GM12878 (cell line): Measurements from ENCODE around the gene RHEX. TPM values are rescaled to one million over a fixed set of nuclear protein-coding genes. Genes with fewer than 3 reads are reported as not detected.

ENCODE experiments used
- ATAC-seq: fragments of 200-7000 bp; cut with Tn5 transposase; 3 replicates; pipeline ENCODE4 v1.9.1; 2020; ENCODE audit warnings: mild to moderate bottlenecking, moderate library complexity
- BruUV-seq: library from RNA; stranded (reverse); fragments of 400-500 nt; replicated peaks from 2 replicates; lab custom pipeline; 2021; lab: Mats Ljungman, UMichigan
- CTCF ChIA-PET: fragments of 300-600 bp; sonication (Branson Sonifier 250); formaldehyde crosslinking; extraction: SDS; loops from one replicate; lab custom pipeline; 2021; ENCODE audit warnings: inconsistent platforms; lab: Yijun Ruan, JAX
- POLR2A ChIA-PET: fragments of 350-600 bp; formaldehyde crosslinking; extraction: SDS; loops from one replicate; lab custom pipeline; 2021; ENCODE audit warnings: inconsistent platforms; lab: Charles Lee
- RAD21 ChIA-PET: fragments of 300-600 bp; sonication (Branson Sonifier 250); formaldehyde crosslinking; loops from one replicate; lab custom pipeline; 2023; ENCODE audit warnings: antibody characterized with exemption; ENCODE audit not compliant: unreplicated experiment; lab: Charles Lee
- SMC1A ChIA-PET: fragments of 300-600 bp; sonication (Branson Sonifier 250); formaldehyde crosslinking; loops from one replicate; lab custom pipeline; 2023; ENCODE audit not compliant: unreplicated experiment, uncharacterized antibody; lab: Charles Lee
- DNase-seq: peaks from one replicate; pipeline ENCODE4 v3.0.0-alpha.2; 2011; ENCODE audit warnings: low read depth, low spot score
- FAIRE-seq: peaks from 3 replicates; lab custom pipeline; 2011; peaks lifted over from hg19 to GRCh38; lab: Jason Lieb, UNC
- H2AFZ ChIP-seq: 2 replicates; pipeline ENCODE4 v1.6.0; 2011; ENCODE audit warnings: low read depth, low read length, control low read depth; ENCODE audit not compliant: control insufficient read depth
- H3K27ac ChIP-seq: 2 replicates; pipeline ENCODE4 v1.5.1; 2011; ENCODE audit warnings: control low read depth; ENCODE audit not compliant: control insufficient read depth, insufficient read depth
- H3K27me3 ChIP-seq, 2 experiments: replicated peaks in 1 of 2; 2 replicates each; pipeline versions ENCODE4 v1.6.0 to v1.6.1; 2011; ENCODE audit warnings: low read length in 1 of 2; ENCODE audit not compliant: control insufficient read depth in 2 of 2, insufficient read depth in 2 of 2
- H3K36me3 ChIP-seq, 2 experiments: 2 replicates each; pipeline ENCODE4 v1.5.1; 2011; ENCODE audit warnings: low read length in 1 of 2; ENCODE audit not compliant: control insufficient read depth in 2 of 2, insufficient read depth in 2 of 2
- H3K4me1 ChIP-seq: 2 replicates; pipeline ENCODE4 v1.6.1; 2011; ENCODE audit warnings: mild to moderate bottlenecking, low read length, moderate library complexity, mixed read lengths; ENCODE audit not compliant: control insufficient read depth, insufficient read depth
- H3K4me2 ChIP-seq: 2 replicates; pipeline ENCODE4 v1.6.0; 2011; ENCODE audit warnings: control low read depth; ENCODE audit not compliant: control insufficient read depth, insufficient read depth
- H3K4me3 ChIP-seq: fragments of 200-600 bp; sonication (generic); 2 replicates; pipeline ENCODE4 v1.5.1; 2016
- H3K79me2 ChIP-seq: 2 replicates; pipeline ENCODE4 v1.6.0; 2011; ENCODE audit warnings: low read length; ENCODE audit not compliant: control insufficient read depth, insufficient read depth
- H3K9ac ChIP-seq: 2 replicates; pipeline ENCODE4 v1.8.0; 2011; ENCODE audit warnings: low read length, control low read depth, mixed read lengths; ENCODE audit not compliant: control insufficient read depth, insufficient read depth
- H3K9me3 ChIP-seq: replicated peaks from 3 replicates; pipeline ENCODE4 v1.5.1; 2011; ENCODE audit warnings: mild to moderate bottlenecking, low read length; ENCODE audit not compliant: control insufficient read depth, insufficient read depth
- H4K20me1 ChIP-seq: 2 replicates; pipeline ENCODE4 v1.6.0; 2011; ENCODE audit not compliant: control insufficient read depth, insufficient read depth
- CREM ChIP-seq: IDR thresholded peaks from 2 replicates; pipeline ENCODE4 v1.6.1; 2014; ENCODE audit warnings: antibody characterized with exemption, low read depth
- GABPA ChIP-seq: IDR thresholded peaks from 2 replicates; pipeline ENCODE4 v1.6.1; 2014; ENCODE audit warnings: antibody characterized with exemption, low read depth, mild to moderate bottlenecking, inconsistent platforms
- JUND ChIP-seq: IDR thresholded peaks from 2 replicates; pipeline ENCODE4 v1.6.1; 2012; ENCODE audit warnings: low read depth, mild to moderate bottlenecking, low read length, improper control_type of control experiment, moderate library complexity
- MYB ChIP-seq: fragments of 150-350 bp; IDR thresholded peaks from 2 replicates; pipeline ENCODE4 v1.6.1; 2014; ENCODE audit warnings: mild to moderate bottlenecking, low read depth, low read length, borderline replicate concordance
- NFYB ChIP-seq: IDR thresholded peaks from 2 replicates; pipeline ENCODE4 v1.6.1; 2011; ENCODE audit warnings: low read depth, mild to moderate bottlenecking, low read length, improper control_type of control experiment, moderate library complexity; ENCODE audit not compliant: insufficient read depth
- NR2C2 ChIP-seq: IDR thresholded peaks from 2 replicates; pipeline ENCODE4 v1.6.1; 2011; ENCODE audit warnings: borderline replicate concordance, low read depth; ENCODE audit not compliant: control insufficient read depth, insufficient read length
- PAX5 ChIP-seq: IDR thresholded peaks from 2 replicates; pipeline ENCODE4 v1.6.1; 2011; ENCODE audit warnings: low read depth, low read length, borderline replicate concordance
- POLR2A ChIP-seq: IDR thresholded peaks from 2 replicates; pipeline ENCODE4 v1.6.1; 2011; ENCODE audit warnings: low read depth, mild to moderate bottlenecking, low read length
- POU2F2 ChIP-seq: IDR thresholded peaks from 3 replicates; pipeline ENCODE4 v1.6.1; 2011; ENCODE audit warnings: low read depth, mild to moderate bottlenecking, low read length, borderline replicate concordance
- RBBP5 ChIP-seq: fragments of 200-600 bp; sonication (generic); conservative IDR thresholded peaks from 2 replicates; pipeline ENCODE4 v1.6.1; 2016
- SMARCA5 ChIP-seq: fragments of 450-650 bp; IDR thresholded peaks from 2 replicates; pipeline ENCODE4 v1.6.1; 2017; ENCODE audit warnings: mild to moderate bottlenecking
- SP1 ChIP-seq: IDR thresholded peaks from one replicate; pipeline ENCODE4 v1.6.1; 2011; ENCODE audit warnings: low read depth, low read length
- SREBF1 ChIP-seq: IDR thresholded peaks from 2 replicates; pipeline ENCODE4 v1.6.1; 2012; ENCODE audit warnings: mild to moderate bottlenecking, low read length
- WRNIP1 ChIP-seq: IDR thresholded peaks from 2 replicates; pipeline ENCODE4 v1.6.1; 2011; ENCODE audit warnings: low read depth, low read length, improper control_type of control experiment, borderline replicate concordance
- ZZZ3 ChIP-seq: IDR thresholded peaks from 2 replicates; pipeline ENCODE4 v1.6.1; 2011; ENCODE audit warnings: low read depth; ENCODE audit not compliant: control insufficient read depth, insufficient read length
- in situ Hi-C: fragments of 300-500 bp; cut with MboI; formaldehyde crosslinking; loops from 9 replicates; pipeline ENCODE4 v1.14.3; 2018; ENCODE audit warnings: mixed read lengths
- intact Hi-C: fragments of 100-400 bp; cut with micrococcal nuclease; formaldehyde crosslinking; loops from one replicate; pipeline ENCODE4 v1.14.2; 2022; ENCODE audit not compliant: unreplicated experiment
- polyA plus RNA-seq, 11 experiments: library from polyadenylated mRNA; depleted of rRNA in 4 of 11; unstranded in 6 of 11; stranded (reverse) in 5 of 11; fragments of >200 nt; fragmentation: Nextera tagmentation in 4 of 11; fragmentation: Illumina TruSeq in 1 of 11; extraction: Ambion mirVana in 4 of 11; extraction: Trizol in 1 of 11; gene quantifications; 1 replicate in 1 of 11; 2 replicates in 10 of 11; pipeline versions ENCODE4 v1.2.1 to v1.2.3, GENCODE V29; 2011 to 2016; ENCODE audit warnings: inconsistent platforms in 2 of 11, missing spikeins in 2 of 11, low read depth in 1 of 11
- total RNA-seq, 4 experiments: library from RNA; depleted of rRNA in 3 of 4; stranded (reverse); fragments of >200 nt in 3 of 4; fragmentation: Illumina TruSeq in 1 of 4; extraction: Trizol in 1 of 4; gene quantifications; 2 replicates each; pipeline versions ENCODE4 v1.2.1 to v1.2.3, GENCODE V29; 2013 to 2021
- TF ChIP-seq, protein P1 (sequence below): fragments of 450-650 bp; IDR thresholded peaks from 2 replicates; pipeline ENCODE4 v1.6.1; 2018; ENCODE audit warnings: mild to moderate bottlenecking, low read depth, moderate library complexity; ENCODE audit not compliant: partially characterized antibody
- TF ChIP-seq, protein P2 (sequence below): IDR thresholded peaks from 2 replicates; pipeline ENCODE4 v1.6.1; 2012; ENCODE audit warnings: low read depth, low read length, improper control_type of control experiment
- TF ChIP-seq, protein P3 (sequence below): fragments of 150-350 bp; IDR thresholded peaks from 2 replicates; pipeline ENCODE4 v1.6.1; 2016; ENCODE audit warnings: low read depth, low read length

The RHEX gene
- total and polyA plus RNA-seq, 10 of the 15 experiments (the other 5 are each of a cell fraction or from before 2014, with no cell fraction given): 2.4 to 11.4 (median 5.7) TPM

DNA sequence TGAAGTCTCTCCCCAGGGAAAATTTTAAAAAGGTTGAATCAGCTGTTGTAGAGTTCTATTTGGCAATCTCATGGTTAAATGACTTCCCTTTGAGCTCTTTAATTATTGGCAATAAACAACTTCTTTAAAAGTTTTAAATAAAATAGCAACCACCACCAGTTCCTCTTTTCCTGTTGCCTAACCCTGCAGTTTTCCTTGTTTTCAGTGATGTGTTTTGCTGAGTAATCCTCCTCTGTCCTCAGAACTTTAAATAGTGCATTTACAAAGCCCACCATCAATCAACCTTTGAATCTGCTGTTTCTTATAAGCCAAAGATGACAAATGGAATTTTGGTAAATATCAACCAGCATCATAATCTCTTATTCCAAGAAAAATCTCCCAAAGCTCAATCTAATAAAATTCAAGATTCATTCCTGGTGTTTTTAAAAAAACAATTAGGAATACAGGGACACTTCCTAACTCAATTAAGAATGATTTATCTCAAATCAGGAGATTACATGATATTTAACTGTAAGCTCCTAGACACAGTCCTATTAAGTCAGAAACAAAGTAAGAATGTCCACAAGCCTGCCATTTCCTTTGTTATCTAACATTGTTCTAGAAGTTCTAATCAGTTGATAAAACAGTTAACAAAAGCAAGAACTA lies 49.4 kb downstream of the RHEX start:
- no peaks in the 10 kb centered on the region for H3K79me2 ChIP-seq
- in situ Hi-C loops (loop anchor here (5.0 kb wide), 1 partner anchor 75 kb away; no protein-coding TSS in a partner anchor), intact Hi-C loops (no loop called here)
- H3K9me3 ChIP-seq: no peaks in the 10 kb centered on the region
- ChIA-PET RAD21 (interaction anchor here (1.5 to 9.2 kb wide), 3 partner anchors 51 to 118 kb away, joined by 3 to 169 read pairs (median 7); no protein-coding TSS in a partner anchor), POLR2A (no interaction called here), SMC1A (interaction anchor here (0.9 to 16.8 kb wide), 9 partner anchors 13 to 131 kb away, joined by 3 to 329 read pairs (median 5); no protein-coding TSS in a partner anchor), CTCF (interaction anchor here (0.6 to 12.1 kb wide), 13 partner anchors 9 to 184 kb away, joined by 3 to 384 read pairs (median 3); no protein-coding TSS in a partner anchor)
- H3K9ac ChIP-seq: no peak overlapping the region
- ATAC-seq (no peak), FAIRE-seq (no peak), DNase-seq (no peak)
- BruUV-seq: no TSS peak
- no peak overlapping the region for H3K4me2 ChIP-seq
- no peaks in the 10 kb centered on the region; the same call in 1 of the 2 replicates for H3K4me1 ChIP-seq
- H3K27me3 ChIP-seq: no peaks in the 10 kb centered on the region; a peak in 1 of 4 replicates
- no peak overlapping the region for H3K27ac ChIP-seq
- no peaks in the 10 kb centered on the region for H3K36me3 ChIP-seq
- TF ChIP-seq POLR2A (no peak), SREBF1 (no peak), PAX5 (no peak), JUND (no peak), ZZZ3 (no peak), CREM (no peak), NR2C2 (no peak), SP1 (no peak), GABPA (no peak), RBBP5 (no peak), WRNIP1 (no peak), NFYB (no peak), SMARCA5 (no peak), POU2F2 (no peak), MYB (no peak)
- TF ChIP-seq, protein P1, sequence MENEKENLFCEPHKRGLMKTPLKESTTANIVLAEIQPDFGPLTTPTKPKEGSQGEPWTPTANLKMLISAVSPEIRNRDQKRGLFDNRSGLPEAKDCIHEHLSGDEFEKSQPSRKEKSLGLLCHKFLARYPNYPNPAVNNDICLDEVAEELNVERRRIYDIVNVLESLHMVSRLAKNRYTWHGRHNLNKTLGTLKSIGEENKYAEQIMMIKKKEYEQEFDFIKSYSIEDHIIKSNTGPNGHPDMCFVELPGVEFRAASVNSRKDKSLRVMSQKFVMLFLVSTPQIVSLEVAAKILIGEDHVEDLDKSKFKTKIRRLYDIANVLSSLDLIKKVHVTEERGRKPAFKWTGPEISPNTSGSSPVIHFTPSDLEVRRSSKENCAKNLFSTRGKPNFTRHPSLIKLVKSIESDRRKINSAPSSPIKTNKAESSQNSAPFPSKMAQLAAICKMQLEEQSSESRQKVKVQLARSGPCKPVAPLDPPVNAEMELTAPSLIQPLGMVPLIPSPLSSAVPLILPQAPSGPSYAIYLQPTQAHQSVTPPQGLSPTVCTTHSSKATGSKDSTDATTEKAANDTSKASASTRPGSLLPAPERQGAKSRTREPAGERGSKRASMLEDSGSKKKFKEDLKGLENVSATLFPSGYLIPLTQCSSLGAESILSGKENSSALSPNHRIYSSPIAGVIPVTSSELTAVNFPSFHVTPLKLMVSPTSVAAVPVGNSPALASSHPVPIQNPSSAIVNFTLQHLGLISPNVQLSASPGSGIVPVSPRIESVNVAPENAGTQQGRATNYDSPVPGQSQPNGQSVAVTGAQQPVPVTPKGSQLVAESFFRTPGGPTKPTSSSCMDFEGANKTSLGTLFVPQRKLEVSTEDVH: no peak
- TF ChIP-seq, protein P2, sequence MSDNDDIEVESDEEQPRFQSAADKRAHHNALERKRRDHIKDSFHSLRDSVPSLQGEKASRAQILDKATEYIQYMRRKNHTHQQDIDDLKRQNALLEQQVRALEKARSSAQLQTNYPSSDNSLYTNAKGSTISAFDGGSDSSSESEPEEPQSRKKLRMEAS: no peak
- TF ChIP-seq, protein P3, sequence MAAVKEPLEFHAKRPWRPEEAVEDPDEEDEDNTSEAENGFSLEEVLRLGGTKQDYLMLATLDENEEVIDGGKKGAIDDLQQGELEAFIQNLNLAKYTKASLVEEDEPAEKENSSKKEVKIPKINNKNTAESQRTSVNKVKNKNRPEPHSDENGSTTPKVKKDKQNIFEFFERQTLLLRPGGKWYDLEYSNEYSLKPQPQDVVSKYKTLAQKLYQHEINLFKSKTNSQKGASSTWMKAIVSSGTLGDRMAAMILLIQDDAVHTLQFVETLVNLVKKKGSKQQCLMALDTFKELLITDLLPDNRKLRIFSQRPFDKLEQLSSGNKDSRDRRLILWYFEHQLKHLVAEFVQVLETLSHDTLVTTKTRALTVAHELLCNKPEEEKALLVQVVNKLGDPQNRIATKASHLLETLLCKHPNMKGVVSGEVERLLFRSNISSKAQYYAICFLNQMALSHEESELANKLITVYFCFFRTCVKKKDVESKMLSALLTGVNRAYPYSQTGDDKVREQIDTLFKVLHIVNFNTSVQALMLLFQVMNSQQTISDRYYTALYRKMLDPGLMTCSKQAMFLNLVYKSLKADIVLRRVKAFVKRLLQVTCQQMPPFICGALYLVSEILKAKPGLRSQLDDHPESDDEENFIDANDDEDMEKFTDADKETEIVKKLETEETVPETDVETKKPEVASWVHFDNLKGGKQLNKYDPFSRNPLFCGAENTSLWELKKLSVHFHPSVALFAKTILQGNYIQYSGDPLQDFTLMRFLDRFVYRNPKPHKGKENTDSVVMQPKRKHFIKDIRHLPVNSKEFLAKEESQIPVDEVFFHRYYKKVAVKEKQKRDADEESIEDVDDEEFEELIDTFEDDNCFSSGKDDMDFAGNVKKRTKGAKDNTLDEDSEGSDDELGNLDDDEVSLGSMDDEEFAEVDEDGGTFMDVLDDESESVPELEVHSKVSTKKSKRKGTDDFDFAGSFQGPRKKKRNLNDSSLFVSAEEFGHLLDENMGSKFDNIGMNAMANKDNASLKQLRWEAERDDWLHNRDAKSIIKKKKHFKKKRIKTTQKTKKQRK: no peak
- H2AFZ ChIP-seq: no peak overlapping the region
- no peak overlapping the region for H3K4me3 ChIP-seq
- no peaks in the 10 kb centered on the region for H4K20me1 ChIP-seq
